Spleen (tissue), 13 donors: ENCODE results near the gene CCNB1. TPM values are rescaled to one million over a fixed set of nuclear protein-coding genes. Genes with fewer than 3 reads are reported as not detected.

Experiments
- DNase-seq: peaks from one replicate; pipeline ENCODE4 v3.0.0-alpha.2; 2020
- H3K27ac ChIP-seq, 8 donors: fragments of 200-600 bp; sonication (generic) in 7 of 8; 1 replicate in 4 of 8; 2 replicates in 4 of 8; pipeline versions ENCODE4 v1.5.0 to v1.8.0; 2016 to 2021; ENCODE audit warnings: inconsistent platforms in 4 of 8, mild to moderate bottlenecking in 4 of 8, moderate library complexity in 1 of 8
- H3K27me3 ChIP-seq, 7 donors: fragments of 200-600 bp; sonication (generic) in 6 of 7; replicated peaks in 1 of 7; 1 replicate in 4 of 7; 2 replicates in 3 of 7; pipeline versions ENCODE4 v1.5.0 to v1.8.0; 2016 to 2021; ENCODE audit warnings: inconsistent platforms in 3 of 7, mild to moderate bottlenecking in 1 of 7
- H3K36me3 ChIP-seq, 6 donors: fragments of 200-600 bp; sonication (generic) in 5 of 6; 1 replicate in 4 of 6; 2 replicates in 2 of 6; pipeline versions ENCODE4 v1.5.0 to v1.8.0; 2016 to 2021; ENCODE audit warnings: inconsistent platforms in 2 of 6
- H3K4me1 ChIP-seq, 6 donors: fragments of 200-600 bp; sonication (generic) in 5 of 6; 1 replicate in 3 of 6; 2 replicates in 3 of 6; pipeline versions ENCODE4 v1.5.0 to v1.8.0; 2016 to 2021; ENCODE audit warnings: inconsistent platforms in 3 of 6
- H3K4me3 ChIP-seq, 8 donors: fragments of 200-600 bp; sonication (generic) in 7 of 8; 1 replicate in 4 of 8; 2 replicates in 4 of 8; pipeline versions ENCODE4 v1.5.0 to v1.8.0; 2016 to 2021; ENCODE audit warnings: inconsistent platforms in 4 of 8, mild to moderate bottlenecking in 4 of 8, moderate library complexity in 2 of 8
- H3K9me3 ChIP-seq, 8 donors: fragments of 200-600 bp; sonication (generic) in 7 of 8; 1 replicate in 4 of 8; 2 replicates in 4 of 8; pipeline versions ENCODE4 v1.5.0 to v1.8.0; 2016 to 2021; ENCODE audit warnings: inconsistent platforms in 4 of 8
- CTCF ChIP-seq, 11 experiments: fragments of 200-600 bp in 7 of 11; fragments of 450-650 bp in 4 of 11; sonication (generic) in 4 of 11; IDR thresholded peaks in 8 of 11; conservative IDR thresholded peaks in 3 of 11; 1 replicate in 7 of 11; 2 replicates in 4 of 11; pipeline versions ENCODE4 v1.4.0 to v1.8.0; 2016 to 2021; ENCODE audit warnings: antibody characterized with exemption in 11 of 11, inconsistent platforms in 4 of 11, mild to moderate bottlenecking in 1 of 11
- POLR2A ChIP-seq, 3 donors: fragments of 450-650 bp; IDR thresholded peaks; one replicate each; pipeline ENCODE4 v1.5.1; 2017; ENCODE audit warnings: antibody characterized with exemption in 3 of 3, mild to moderate bottlenecking in 1 of 3
- POLR2AphosphoS5 ChIP-seq, 3 donors: sonication (generic); formaldehyde crosslinking; IDR thresholded peaks; one replicate each; pipeline ENCODE4 v1.5.1; 2017; ENCODE audit warnings: antibody characterized with exemption in 3 of 3
- WGBS, 5 donors: extraction: QIAGEN DNeasy Blood & Tissue Kit in 3 of 5; methylation state at CpG; one replicate each; pipeline versions ENCODE4 v1.1.5 to v1.1.7; 2013 to 2018; 5-methylcytosine and 5-hydroxymethylcytosine counted together
- intact Hi-C: fragments of 100-400 bp; cut with DNase I; formaldehyde crosslinking; loops from one replicate; pipeline ENCODE4 v1.15.0; 2023; ENCODE audit warnings: low total_unique reads
- long read RNA-seq, 2 donors: transcript quantifications; one replicate each; lab custom pipeline, GENCODE V29; 2026
- polyA plus RNA-seq, 3 donors: library from polyadenylated mRNA; stranded (reverse); fragments of 200-250 nt; gene quantifications; one replicate each; pipeline ENCODE4 v1.2.1, GENCODE V29; 2013
- total RNA-seq, 7 donors: library from RNA; depleted of rRNA in 3 of 7; stranded (reverse); fragments of >200 nt in 3 of 7; fragmentation: NEBNext Ultra II Directional in 4 of 7; extraction: Animal tissue kit (Norgen Biotek cat#: 25700) in 4 of 7; gene quantifications; one replicate each; pipeline versions ENCODE4 v1.1.0 to v1.2.1, GENCODE V29; 2016 to 2021
- donor health status: healthy with polysubstance abuse.
- donor health status: DM: no; HTN: no; CAD: no; lungs with moderate emphysema.
- donor health status: DM: no; HTN: no; CAD: no.
- donor health status: Bipolar disorder and iron deficiency.
- donor health status: healthy.
- donor health status: DM: no; HTN: no; CAD: no.
- donor health status: DM: yes; HTN: yes; CAD: no.

The CCNB1 gene
- 10 to 100 TPM in 4 of 7 donors, 1 to 10 TPM in 3; 4.5 to 22.6 (median 11.8) TPM for total RNA-seq
- 10 to 100 TPM in 2 of 3 donors, 1 to 10 TPM in 1; 3.7 to 22.6 (median 10.6) TPM for polyA plus RNA-seq
- long read RNA-seq, donor 1, transcript CCNB1-201 (9 exons, 2,169 nt) = major isoform, 25 of 29 reads
- long read RNA-seq, donor 1, partial matches to known transcripts = 0 of 29 reads
- long read RNA-seq, donor 1, other reads (novel, unspliced or antisense) = 0 of 29 reads
- long read RNA-seq, donor 2, transcript CCNB1-201 (9 exons, 2,169 nt) = major isoform, 10 of 12 reads
- long read RNA-seq, donor 2, partial matches to known transcripts = 0 of 12 reads
- long read RNA-seq, donor 2, other reads (novel, unspliced or antisense) = 0 of 12 reads

- intact Hi-C loops = loop anchor here (10.0 kb wide), 1 partner anchor 168 kb away; the partner anchor contains the start of gene CCDC125
- H3K9me3 ChIP-seq = no peaks in the 10 kb centered on the region
Observed at GRCh38 chr5:69166686-69167492, at the start of gene CCNB1. TSS of gene CCNB1 (plus strand) at chr5:69167150. CDS start at chr5:69167263, 113 bp downstream.

GRCh38 chr5:69129413-69129812 lies 37.5 kb upstream of the CCNB1 start:
- Histone ChIP-seq H3K27me3 (no peaks in the 10 kb centered on the region), H3K36me3 (peaks cover 0 to 99% (median 49%) of the 10 kb centered on the region in 6 donors), H3K4me3 (no peak overlapping the region), H3K27ac (no peak overlapping the region), H3K4me1 (no peaks in the 10 kb centered on the region), H3K9me3 (no peaks in the 10 kb centered on the region)
- DNase-seq = no peak
- intact Hi-C loops = no loop called here
- TF ChIP-seq CTCF (IDR thresholded peaks at IDR 0.05 in 8 of 11, conservative IDR thresholded peaks at IDR 0.05 in 3 of 11) (no peak), POLR2AphosphoS5 (IDR thresholded peaks at IDR 0.05) (no peak), POLR2A (IDR thresholded peaks at IDR 0.05) (no peak)

More at GRCh38 chr5:69166686-69167492, at the start of gene CCNB1:
- peaks cover 0 to 26% (median under 1%) of the 10 kb centered on the region in 6 donors for H3K36me3 ChIP-seq
- no peaks in the 10 kb centered on the region for H3K27me3 ChIP-seq
- DNase-seq = peak; percentile 100
- TF ChIP-seq POLR2A (IDR thresholded peaks at IDR 0.05) (no peak), CTCF (IDR thresholded peaks at IDR 0.05 in 8 of 11, conservative IDR thresholded peaks at IDR 0.05 in 3 of 11) (peak in 2 of 11 experiments; percentile 32 to 34), POLR2AphosphoS5 (IDR thresholded peaks at IDR 0.05) (peak; percentile 84 to 89 (median 89))
- H3K27ac ChIP-seq = peak within 1 kb of the TSS; percentile 27 to 80 (median 68)
- H3K4me1 ChIP-seq = peaks cover 6 to 30% (median 24%) of the 10 kb centered on the region in 6 donors
- 1 to 2% (median 2%) methylated on average over 26 to 50 of the region's 50 CpGs for WGBS, 5 donors
- peak within 1 kb of the TSS; percentile 81 to 93 (median 87) for H3K4me3 ChIP-seq

DNA sequence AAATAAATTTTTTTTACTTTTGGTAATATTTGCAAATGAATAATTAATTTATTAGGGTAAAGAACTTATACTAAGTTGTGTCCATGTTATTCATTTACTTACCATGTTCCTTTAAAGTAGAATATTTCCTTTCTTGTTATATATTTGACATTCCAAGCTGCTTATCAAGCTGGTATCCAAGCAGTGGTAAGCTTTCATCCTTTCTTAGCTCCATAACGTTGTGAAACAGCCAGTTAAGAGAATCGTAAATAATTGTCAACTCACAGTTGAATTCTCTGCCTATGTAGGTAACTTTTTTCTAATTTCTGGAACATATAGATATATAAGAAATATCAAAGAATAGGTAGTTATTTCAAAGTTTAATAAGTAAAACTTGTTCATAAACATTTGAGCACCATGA lies 36.7 kb upstream of the CCNB1 start:
- Histone ChIP-seq H3K27me3 (no peaks in the 10 kb centered on the region), H3K36me3 (peaks cover 0 to 91% (median 41%) of the 10 kb centered on the region in 6 donors), H3K9me3 (no peaks in the 10 kb centered on the region), H3K4me1 (no peaks in the 10 kb centered on the region), H3K4me3 (no peak overlapping the region), H3K27ac (no peak overlapping the region)
- intact Hi-C loops = no loop called here
- TF ChIP-seq CTCF (IDR thresholded peaks at IDR 0.05 in 8 of 11, conservative IDR thresholded peaks at IDR 0.05 in 3 of 11) = no peak
- TF ChIP-seq POLR2A (IDR thresholded peaks at IDR 0.05) = no peak
- no peak for TF ChIP-seq POLR2AphosphoS5 (IDR thresholded peaks at IDR 0.05)
- DNase-seq = no peak
- 73 to 93% (median 82%) methylated on average over 2 of the region's 2 CpGs for WGBS, 5 donors

DNA sequence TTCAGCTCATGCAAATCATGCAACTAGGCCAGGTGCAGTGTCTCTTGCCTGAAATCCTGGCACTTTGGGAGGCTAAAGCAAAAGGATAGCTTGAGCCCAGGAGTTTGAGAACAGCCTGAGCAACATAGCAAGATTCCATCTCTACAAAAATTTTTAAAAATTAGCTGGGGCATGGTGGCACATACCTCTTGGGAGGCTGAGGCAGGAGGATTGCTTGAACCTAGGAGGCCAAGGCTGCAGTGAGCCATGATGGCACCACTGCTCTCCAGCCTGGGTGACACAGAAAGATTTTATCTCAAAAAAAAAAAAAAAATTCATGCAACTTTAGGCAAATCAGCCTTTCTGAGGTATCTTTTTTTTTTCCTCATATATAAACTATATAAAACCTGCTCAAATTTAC lies 35.6 kb upstream of the CCNB1 start:
- TF ChIP-seq CTCF (IDR thresholded peaks at IDR 0.05 in 8 of 11, conservative IDR thresholded peaks at IDR 0.05 in 3 of 11) (no peak), POLR2A (IDR thresholded peaks at IDR 0.05) (no peak), POLR2AphosphoS5 (IDR thresholded peaks at IDR 0.05) (no peak)
- Histone ChIP-seq H3K9me3 (no peaks in the 10 kb centered on the region), H3K4me1 (no peaks in the 10 kb centered on the region), H3K36me3 (peaks cover 0 to 80% (median 32%) of the 10 kb centered on the region in 6 donors), H3K27me3 (no peaks in the 10 kb centered on the region), H3K4me3 (no peak overlapping the region), H3K27ac (no peak overlapping the region)
- no peak for DNase-seq
- intact Hi-C loops = no loop called here
